ENCODE measurements around the gene NES.

The NES gene

DNA sequence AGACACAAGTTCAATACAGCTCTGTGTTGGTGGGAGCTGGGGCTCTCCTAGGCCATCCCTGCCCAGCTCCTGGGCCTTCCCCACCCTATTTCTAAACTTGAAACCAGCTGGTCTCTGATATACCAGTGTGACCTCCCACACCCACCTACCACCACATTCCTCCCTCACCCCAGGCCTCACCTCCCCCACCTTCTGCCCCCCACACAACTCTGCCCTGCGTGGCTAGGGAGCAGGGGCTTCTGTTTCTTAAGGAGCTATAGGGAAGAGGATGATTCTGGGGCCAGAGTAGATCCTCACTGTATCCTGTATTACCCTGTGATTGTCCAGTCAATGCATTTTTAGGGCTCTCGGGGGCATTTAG, 16.5 kb downstream of the NES start:
- no peak for DNase-seq

DNA sequence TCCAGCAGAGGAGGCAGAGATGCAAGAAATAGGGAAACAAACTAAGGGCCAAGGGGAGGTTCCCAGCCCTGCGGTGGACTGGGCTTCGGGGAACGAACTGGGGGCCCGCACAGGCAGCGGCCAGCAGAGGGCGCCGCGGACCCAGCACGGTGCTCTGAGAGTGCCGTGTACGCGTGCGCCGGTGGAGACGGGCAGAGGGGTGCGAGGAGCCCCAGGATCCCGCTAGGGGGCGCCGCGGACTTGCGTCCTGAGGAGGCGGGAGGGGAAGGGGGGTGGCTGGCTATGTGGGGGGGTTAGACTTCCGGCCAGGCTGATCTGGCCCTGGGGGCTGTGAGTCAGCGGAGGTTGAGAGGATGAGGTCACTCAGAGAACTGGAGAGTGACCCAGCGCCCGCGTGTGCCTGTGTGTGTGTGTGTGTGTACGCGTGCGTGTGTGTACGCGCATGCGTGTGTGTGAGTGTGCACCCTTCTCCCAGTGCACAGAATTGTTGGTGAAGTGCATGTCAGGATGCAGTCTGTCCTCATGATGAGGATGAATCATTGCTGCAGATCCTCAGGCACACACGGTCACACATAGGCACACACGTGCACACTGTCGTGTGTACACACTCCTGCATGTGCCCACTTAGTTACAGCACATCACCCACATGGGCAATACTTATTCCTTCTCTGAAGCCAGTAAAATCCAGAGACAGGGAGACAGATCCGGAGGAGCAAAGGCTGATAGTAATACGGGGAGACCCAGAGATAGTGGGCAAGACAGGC, 17.0 kb downstream of the NES start:
- DNase-seq, result peak; percentile 97

DNA sequence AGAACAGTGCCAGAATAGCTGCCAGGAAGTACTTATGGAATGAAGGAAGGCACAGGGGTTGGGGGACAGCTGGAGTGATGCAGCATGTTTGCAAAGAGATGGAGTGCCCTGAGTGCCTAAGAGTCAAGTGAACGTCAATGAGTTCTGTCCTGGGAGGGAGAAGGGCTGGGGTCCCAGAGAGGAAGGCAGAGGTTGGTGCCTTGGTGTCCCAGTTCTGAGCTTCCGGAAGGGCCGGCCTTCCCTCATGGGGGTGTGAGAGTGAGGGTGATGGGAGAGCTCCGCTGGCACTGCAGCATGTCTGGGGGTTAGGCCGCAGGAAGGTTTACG, 17.6 kb downstream of the NES start:
- DNase-seq, result no peak

DNA sequence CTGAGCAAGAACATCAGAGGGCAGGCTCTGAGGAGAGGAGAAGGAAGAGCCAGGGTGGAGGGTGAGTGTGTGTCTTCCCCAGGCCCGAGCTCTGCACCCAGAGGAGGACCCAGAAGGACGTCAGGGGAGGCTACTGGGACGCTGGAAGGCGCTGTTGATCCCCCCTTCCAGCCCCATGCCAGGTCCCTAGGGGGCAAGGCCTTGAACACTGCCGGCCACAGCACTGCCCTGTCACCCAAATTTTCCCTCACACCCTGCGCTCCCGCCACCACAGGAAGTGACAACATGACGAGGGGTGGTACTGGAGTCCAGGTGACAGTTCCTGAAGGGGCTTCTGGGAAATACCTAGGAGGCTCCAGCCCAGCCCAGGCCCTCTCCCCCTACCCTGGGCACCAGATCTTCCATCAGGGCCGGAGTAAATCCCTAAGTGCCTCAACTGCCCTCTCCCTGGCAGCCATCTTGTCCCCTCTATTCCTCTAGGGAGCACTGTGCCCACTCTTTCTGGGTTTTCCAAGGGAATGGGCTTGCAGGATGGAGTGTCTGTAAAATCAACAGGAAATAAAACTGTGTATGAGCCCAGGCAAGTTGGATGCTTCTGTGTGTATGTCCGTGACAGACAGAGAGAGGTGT, 18.1 kb downstream of the NES start:
- no peak for DNase-seq

DNA sequence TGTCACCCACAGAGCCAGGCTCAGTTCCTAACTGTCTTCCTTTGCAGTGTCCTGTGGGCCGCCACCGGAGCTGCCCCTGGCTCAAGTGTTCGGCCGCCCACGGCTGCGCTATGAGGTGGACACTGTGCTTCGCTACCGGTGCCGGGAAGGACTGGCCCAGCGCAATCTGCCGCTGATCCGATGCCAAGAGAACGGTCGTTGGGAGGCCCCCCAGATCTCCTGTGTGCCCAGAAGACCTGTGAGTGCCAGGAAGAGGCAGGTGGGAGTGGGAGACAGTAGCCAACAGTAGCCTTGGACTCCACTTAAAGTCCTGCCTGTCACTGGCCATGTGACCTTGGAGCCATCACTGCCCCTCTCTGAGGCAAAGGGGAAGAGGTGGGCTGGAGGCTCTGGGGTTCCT, 18.7 kb downstream of the NES start:
- DNase-seq, result no peak

DNA sequence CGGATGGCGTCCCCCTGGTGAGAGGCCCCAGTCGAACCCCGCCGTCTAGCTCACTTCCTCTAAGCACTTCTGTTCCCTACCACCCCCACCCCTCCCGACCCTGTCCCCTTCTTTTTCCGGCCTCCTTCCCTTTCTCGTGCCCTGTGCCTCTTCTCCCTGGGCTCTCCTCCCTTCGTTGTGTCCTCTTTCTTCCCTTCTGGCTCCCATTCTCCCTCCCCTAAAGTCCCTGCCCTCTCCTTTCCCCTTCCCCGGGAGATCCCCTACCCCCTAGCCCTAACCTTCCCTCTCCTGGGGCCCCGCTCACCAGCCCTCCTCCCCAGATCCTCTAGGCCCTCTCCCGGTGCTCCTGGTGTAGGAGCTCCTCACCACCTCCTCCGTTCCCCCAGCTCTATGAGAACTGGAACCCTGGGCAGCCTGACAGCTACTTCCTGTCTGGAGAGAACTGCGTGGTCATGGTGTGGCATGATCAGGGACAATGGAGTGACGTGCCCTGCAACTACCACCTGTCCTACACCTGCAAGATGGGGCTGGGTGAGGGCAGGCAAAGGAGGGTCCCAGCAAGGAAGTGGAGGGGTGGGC, 19.4 kb downstream of the NES start:
- no peak for DNase-seq

DNA sequence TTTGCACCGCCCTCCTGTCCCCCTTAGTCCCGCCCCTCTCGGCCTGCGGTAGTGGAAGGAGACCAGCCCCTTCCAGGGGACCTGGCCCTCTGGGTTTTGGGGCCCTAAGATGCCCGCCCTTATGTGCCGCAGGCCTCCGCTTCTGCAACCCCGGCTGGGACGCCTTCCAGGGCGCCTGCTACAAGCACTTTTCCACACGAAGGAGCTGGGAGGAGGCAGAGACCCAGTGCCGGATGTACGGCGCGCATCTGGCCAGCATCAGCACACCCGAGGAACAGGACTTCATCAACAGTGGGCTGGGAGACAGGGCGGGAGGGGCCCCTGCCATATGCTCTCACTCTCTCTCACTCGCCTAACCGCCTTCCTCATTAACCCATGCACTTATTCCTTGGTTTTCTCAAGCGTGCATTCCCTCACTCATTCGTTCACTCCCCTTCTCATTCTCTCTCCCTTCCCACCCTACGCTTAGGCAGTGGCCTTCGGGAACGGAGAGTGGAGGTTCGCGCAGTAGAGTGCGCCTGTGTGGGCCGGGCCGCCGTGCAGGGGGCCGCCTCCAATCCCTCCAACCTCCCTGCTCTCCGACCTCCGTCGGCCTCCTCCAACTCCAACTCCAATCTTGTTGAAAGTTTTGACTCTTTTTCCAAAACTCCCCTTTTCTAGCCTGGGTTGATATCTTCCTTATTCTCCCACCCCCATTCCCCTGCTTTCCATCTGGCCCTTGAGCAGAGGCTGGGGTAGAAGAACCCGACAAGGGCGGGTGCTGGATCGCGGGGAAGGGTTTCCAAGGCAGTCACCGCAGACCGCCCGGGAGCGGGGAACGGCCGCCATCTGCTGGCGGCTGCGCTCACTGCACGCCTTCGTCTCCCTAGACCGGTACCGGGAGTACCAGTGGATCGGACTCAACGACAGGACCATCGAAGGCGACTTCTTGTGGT, 20.1 kb downstream of the NES start:
- peak; percentile 77 for DNase-seq

DNA sequence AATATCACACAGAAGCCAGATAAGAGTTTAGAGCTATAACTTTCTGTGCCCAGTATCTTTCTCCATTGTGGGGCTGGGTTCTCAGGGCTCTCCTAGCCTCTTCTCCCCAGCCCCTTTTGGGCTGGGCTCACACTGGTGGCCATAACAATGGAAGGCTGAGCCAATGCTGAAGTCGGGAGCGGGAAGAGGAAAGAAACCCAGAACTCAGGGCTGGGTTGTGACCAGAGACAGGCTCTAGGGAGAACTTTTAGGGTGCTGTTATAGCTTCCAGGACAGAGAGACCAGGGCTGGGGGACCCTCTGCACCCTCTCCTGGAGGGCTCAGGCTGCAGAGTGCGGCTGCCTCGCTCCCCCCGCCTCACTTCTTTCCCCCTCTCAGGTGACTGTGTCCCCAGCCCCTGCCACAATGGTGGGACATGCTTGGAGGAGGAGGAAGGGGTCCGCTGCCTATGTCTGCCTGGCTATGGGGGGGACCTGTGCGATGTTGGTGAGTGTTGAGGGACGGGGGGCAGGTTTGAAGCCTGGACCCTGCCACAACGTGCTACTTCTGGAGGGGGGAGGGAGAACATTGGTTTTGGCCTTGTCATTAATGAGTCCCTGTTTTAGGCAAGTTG, 21.2 kb downstream of the NES start:
- no peak for DNase-seq

DNA sequence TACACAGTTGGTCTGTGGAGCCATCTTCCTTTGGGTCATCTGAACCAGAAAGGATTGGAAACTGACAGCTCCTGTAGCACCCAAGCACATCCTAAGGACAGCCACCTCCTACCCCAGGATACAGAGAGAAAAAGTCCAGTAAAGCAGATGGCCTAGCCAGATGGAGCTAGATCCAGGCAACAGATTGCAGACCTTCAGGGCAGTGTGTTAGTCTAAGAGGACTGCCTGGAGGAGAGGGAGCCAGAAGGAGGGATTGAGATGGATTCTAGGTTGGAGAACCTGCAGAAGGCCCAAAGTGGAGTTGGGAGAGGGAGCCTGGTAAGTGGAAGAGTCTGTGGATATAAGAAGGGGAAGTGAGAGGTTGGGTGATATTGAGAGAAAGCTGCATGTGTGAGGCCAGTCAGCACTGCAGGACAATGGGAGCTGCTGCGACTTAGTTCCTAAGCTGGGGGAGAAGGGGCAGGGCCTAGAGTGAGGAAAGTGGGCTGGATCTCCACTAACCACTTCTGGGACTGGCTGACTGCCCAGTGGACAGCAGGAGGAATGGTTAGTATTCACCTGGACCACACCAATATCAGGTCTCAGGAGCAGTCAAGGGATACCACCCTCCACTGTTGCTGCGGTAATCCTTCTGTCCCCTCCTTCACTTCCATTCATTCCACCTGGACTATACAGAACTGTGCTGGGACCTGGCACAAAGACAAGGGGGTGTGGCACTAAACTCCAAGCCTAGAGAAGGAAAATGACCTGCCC, 21.9 kb downstream of the NES start:
- no peak for DNase-seq

DNA sequence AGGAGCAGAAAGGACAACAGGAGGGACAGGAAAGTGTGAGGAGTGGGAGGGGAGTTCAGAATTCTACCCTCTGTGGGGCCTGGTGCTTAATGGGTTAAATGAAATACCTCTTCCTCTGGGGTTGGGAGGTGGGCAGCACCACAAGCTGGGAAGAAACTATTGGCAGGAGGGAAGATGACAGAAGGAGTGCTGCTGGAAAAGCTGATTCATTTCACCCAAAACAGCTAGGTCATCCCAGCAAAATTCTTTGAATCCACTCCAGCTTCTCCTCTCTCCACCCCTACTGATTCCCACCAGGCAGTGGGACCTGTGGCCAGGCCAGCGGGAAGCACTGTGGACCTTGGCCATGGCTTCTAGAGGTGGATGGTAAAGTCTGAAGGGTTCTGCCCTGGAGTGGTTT, 22.5 kb downstream of the NES start:
- no peak for DNase-seq

DNA sequence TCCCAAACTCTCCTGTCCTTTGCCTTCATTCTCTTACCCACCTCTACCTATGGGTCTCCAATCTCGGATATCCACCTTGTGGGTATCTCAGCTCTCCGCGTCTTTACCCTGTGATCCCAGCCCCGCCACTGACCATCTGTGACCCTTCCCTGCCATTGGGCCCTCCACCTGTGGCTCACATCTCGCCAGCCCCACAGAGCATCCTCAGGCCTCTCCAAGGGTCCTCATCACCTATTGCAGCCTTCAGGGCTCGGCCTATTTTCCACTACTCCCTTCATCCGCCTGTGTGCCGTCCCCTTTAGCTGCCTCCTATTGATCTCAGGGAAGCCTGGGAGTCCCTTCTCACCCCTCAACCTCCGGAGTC, 24.2 kb downstream of the NES start:
- DNase-seq, result no peak

DNA sequence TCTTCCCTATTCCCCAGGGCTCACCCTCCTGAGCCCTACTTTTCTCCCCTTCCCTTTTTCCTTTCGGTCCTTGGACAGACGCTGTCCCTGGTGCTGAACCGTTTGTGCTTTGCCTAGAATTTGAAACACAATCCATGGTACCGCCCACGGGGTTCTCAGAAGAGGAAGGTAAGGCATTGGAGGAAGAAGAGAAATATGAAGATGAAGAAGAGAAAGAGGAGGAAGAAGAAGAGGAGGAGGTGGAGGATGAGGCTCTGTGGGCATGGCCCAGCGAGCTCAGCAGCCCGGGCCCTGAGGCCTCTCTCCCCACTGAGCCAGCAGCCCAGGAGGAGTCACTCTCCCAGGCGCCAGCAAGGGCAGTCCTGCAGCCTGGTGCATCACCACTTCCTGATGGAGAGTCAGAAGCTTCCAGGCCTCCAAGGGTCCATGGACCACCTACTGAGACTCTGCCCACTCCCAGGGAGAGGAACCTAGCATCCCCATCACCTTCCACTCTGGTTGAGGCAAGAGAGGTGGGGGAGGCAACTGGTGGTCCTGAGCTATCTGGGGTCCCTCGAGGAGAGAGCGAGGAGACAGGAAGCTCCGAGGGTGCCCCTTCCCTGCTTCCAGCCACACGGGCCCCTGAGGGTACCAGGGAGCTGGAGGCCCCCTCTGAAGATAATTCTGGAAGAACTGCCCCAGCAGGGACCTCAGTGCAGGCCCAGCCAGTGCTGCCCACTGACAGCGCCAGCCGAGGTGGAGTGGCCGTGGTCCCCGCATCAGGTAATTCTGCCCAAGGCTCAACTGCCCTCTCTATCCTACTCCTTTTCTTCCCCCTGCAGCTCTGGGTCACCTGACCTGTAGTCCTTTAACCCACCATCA, 24.8 kb downstream of the NES start:
- no peak for DNase-seq

DNA sequence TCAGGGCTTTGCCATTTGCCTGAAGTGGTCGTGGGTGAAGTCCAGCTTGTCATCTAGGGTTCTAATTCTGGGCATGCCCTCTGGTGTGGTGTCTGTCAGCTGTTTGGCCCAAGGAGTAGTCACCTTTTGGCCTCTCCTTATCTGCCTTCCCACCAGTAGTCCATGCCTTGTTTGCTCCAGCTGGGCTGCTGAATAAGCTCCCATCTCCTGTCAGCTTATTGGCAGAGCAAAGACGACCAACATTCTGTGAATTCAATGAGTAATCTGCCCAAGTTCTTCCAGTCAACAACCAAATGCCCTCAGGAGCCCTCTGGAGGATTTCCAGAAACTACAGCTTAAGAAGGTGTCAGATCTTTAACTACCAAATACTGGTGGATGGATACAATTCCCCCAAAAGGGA, 28.3 kb downstream of the NES start:
- DNase-seq, result no peak

DNA sequence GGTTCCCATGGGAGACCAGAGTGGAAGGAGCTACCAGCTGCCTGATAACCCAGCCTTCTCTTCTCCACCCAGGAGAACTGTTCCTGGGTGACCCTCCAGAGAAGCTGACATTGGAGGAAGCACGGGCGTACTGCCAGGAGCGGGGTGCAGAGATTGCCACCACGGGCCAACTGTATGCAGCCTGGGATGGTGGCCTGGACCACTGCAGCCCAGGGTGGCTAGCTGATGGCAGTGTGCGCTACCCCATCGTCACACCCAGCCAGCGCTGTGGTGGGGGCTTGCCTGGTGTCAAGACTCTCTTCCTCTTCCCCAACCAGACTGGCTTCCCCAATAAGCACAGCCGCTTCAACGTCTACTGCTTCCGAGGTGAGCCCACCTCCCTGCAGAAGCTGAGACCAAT, 28.7 kb downstream of the NES start:
- no peak for DNase-seq

DNA sequence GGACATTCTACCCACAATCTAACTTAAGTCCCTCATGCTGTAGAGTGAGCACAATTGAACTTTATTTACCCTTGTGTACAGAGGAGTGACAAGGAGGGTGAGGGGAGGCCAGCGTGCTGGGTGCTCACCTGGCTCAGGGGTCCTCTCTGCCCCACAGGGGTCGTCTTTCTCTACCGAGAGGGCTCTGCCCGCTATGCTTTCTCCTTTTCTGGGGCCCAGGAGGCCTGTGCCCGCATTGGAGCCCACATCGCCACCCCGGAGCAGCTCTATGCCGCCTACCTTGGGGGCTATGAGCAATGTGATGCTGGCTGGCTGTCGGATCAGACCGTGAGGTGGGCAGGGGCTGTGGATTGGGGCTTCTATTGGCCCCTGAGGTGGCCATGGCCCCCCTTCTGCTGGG, 29.9 kb downstream of the NES start:
- DNase-seq, result no peak

DNA sequence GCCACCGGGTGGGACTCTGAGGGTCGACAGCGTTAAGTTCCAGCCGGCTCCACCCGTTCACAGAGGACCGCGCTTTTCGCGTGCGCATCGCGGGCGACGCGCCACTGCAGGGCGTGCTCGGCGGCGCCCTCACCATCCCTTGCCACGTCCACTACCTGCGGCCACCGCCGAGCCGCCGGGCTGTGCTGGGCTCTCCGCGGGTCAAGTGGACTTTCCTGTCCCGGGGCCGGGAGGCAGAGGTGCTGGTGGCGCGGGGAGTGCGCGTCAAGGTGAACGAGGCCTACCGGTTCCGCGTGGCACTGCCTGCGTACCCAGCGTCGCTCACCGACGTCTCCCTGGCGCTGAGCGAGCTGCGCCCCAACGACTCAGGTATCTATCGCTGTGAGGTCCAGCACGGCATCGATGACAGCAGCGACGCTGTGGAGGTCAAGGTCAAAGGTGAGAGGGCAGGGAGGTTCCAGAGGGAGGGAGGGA, 30.4 kb downstream of the NES start:
- no peak for DNase-seq

DNA sequence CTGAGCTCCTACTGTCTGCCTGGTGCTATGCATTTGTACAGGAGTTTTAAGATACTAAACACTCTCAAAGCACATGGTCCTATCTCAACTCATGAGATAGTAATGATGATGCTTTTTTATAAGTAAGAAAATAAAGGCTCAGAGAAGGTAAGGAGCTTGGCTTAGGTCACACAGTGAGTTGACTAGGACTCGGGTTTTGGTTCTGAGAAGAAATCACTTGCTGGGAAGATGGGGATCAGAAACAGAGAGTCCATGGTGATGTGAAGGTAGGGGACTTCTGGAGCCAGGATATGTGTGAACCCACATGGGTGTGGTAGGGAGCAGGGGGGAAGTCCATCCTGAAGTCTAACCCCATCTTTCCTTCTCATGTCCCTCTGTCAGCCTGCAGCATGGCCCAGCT, 31.5 kb downstream of the NES start:
- DNase-seq, result no peak

DNA sequence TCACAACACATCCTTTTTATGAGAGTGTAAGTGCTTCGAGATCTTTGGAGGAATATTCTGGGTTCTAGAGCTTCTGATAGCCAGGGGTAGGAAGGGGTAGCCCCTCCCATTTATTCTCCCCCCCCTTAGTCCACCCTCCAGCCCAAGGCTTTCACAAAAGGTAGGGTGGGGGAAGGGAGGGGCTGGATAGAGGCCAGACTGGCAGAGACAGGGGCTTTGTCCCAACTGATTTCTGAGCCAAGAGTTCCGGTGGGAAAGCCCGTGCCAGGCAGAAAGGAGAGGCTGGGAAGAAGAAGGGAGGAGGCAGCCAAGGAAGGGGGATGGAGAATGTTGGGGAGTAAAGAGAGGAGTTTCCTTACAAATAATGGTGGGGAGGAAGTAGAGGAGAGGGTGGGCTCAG, 32.2 kb downstream of the NES start:
- no peak for DNase-seq

DNA sequence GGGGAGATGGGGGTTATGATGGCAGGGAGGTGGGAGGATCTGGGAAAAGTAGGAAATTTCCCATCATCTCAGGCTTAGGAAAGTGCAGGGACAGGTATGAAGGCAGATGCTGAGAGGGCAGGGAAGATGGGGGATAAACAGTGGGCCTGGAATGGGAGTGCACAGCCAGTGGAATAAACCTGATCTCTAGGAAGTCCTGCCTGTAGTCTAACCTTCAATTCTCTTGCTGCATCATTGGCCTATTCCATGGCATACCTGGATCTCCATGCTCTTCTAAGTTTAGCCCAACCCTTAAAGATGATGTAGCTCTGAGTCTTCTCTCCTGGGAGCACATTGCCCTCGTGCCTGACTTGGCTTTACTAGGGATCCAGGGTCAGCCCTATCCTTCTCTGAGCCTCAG, 32.6 kb downstream of the NES start:
- no peak for DNase-seq

DNA sequence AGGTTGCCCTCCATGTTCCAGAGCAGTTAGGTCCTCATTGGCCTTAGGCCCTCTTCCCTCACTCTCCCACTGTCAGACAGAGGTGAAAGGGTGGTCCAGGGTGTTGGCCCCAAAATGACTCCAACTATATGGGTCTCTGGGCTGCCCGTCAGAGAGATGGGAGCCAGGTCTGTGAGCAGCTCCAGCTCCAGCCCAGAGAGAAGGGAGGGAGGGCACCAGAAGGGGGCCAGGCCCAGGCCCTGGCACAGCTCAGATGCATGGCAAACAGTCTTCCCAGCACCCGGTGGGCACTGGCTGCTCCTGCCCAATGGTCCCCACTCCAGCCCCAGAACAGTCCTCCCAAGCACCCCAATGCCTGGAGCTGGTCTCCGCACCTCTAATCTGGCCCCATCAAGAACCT, 33.1 kb downstream of the NES start:
- no peak for DNase-seq

DNA sequence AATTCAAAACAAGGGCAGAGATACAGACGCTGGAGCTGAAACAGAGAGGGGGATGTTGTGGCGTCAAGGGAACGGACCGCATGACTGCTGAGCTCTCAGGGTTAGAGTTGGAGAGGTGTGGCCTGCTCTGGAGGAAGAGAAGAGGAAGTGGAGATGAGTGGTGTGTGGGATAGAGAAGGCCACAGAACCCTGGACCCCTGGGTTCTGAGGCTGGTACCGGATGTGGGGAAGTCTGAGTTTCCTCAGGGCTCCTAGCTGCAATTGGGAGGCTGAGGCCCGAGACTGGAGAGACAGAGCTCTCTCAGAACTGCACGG, 33.5 kb downstream of the NES start:
- peak; percentile 70 for DNase-seq
